K562 (cell line): Measurements from ENCODE around the gene TCF23. TPM values are rescaled to one million over a fixed set of nuclear protein-coding genes. Genes with fewer than 3 reads are reported as not detected.
A peak's percentile ranks its signal among the peaks of the same experiment; 100 is the strongest.

ENCODE experiments used
- CBFA2T3 ChIP-seq: fragments of 450-650 bp; IDR thresholded peaks from 2 replicates; pipeline ENCODE4 v1.6.1; 2017
- DIDO1 ChIP-seq: fragments of 450-650 bp; IDR thresholded peaks from 2 replicates; pipeline ENCODE4 v1.6.1; 2016; ENCODE audit warnings: low read depth, missing biosample characterization, missing genetic modification characterization
- HLTF ChIP-seq: fragments of 450-650 bp; IDR thresholded peaks from 2 replicates; pipeline ENCODE4 v1.6.1; 2016
- HNRNPK ChIP-seq: fragments of 200-400 bp; formaldehyde crosslinking; IDR thresholded peaks from one replicate; pipeline ENCODE4 v1.6.1; 2018; ENCODE audit warnings: mild to moderate bottlenecking, low read depth, low read length; ENCODE audit not compliant: poor library complexity, severe bottlenecking
- NFXL1 ChIP-seq: fragments of 450-650 bp; formaldehyde crosslinking; IDR thresholded peaks from 2 replicates; pipeline ENCODE4 v1.4.0; 2021; ENCODE audit warnings: mild to moderate bottlenecking
- RBM14 ChIP-seq: fragments of 200-400 bp; formaldehyde crosslinking; IDR thresholded peaks from 2 replicates; pipeline ENCODE4 v1.6.1; 2018; ENCODE audit warnings: low read depth, mild to moderate bottlenecking, low read length, moderate library complexity, borderline replicate concordance; ENCODE audit not compliant: insufficient read depth
- RCOR1 ChIP-seq, 2 experiments: IDR thresholded peaks; 2 replicates each; pipeline ENCODE4 v1.6.1; 2012; ENCODE audit warnings: low read depth in 2 of 2, low read length in 2 of 2, borderline replicate concordance in 1 of 2, improper control_type of control experiment in 1 of 2
- SOX6 ChIP-seq: fragments of 450-650 bp; IDR thresholded peaks from 2 replicates; pipeline ENCODE4 v1.6.1; 2014; ENCODE audit warnings: mild to moderate bottlenecking
- SRSF7 ChIP-seq: fragments of 200-400 bp; formaldehyde crosslinking; optimal IDR thresholded peaks from 2 replicates; pipeline ENCODE3; 2017; ENCODE audit warnings: mild to moderate bottlenecking, low read depth, low read length
- ZNF592 ChIP-seq: fragments of 450-650 bp; IDR thresholded peaks from 2 replicates; pipeline ENCODE4 v1.6.1; 2017; ENCODE audit warnings: antibody characterized with exemption, mild to moderate bottlenecking
- polyA plus RNA-seq, 8 experiments: library from polyadenylated mRNA; depleted of rRNA in 4 of 8; stranded (reverse) in 5 of 8; unstranded in 3 of 8; fragments of >200 nt; fragmentation: Nextera tagmentation in 2 of 8; fragmentation: Illumina TruSeq in 1 of 8; extraction: Ambion mirVana in 2 of 8; extraction: Trizol in 1 of 8; gene quantifications; 2 replicates each; pipeline versions ENCODE4 v1.2.1 to v1.2.3, GENCODE V29; 2011 to 2014; ENCODE audit warnings: inconsistent platforms in 1 of 8, missing spikeins in 1 of 8
- total RNA-seq, 7 experiments: library from RNA; depleted of rRNA in 6 of 7; stranded (reverse); fragments of >200 nt in 6 of 7; fragmentation: Illumina TruSeq in 2 of 7; extraction: Trizol in 2 of 7; gene quantifications; 2 replicates each; pipeline versions ENCODE4 v1.2.1 to v1.2.3, GENCODE V29; 2011 to 2021; ENCODE audit warnings: low replicate concordance in 1 of 7
- TF ChIP-seq, protein P1 (sequence below), 2 experiments: fragments of 450-650 bp in 1 of 2; sonication (generic) in 1 of 2; formaldehyde crosslinking in 1 of 2; IDR thresholded peaks in 1 of 2; conservative IDR thresholded peaks in 1 of 2; 2 replicates each; pipeline versions ENCODE4 v1.6.1 to v1.8.1; 2016 to 2023; ENCODE audit warnings: mild to moderate bottlenecking in 2 of 2, moderate library complexity in 2 of 2, inconsistent platforms in 1 of 2, missing genetic modification reagents in 1 of 2
- TF ChIP-seq, protein P2 (sequence below), 2 experiments: fragments of 450-650 bp; IDR thresholded peaks; 2 replicates each; pipeline ENCODE4 v1.6.1; 2016; ENCODE audit warnings: mild to moderate bottlenecking in 2 of 2, borderline replicate concordance in 1 of 2, low read depth in 1 of 2, moderate library complexity in 1 of 2
- TF ChIP-seq, protein P3 (sequence below): sonication (generic); formaldehyde crosslinking; IDR thresholded peaks from 2 replicates; pipeline ENCODE4 v1.8.0; 2023; ENCODE audit warnings: mild to moderate bottlenecking, missing genetic modification reagents

Gene TCF23
- total and polyA plus RNA-seq, 9 of the 15 experiments (the other 6 are each of a cell fraction or from before 2014, with no cell fraction given): 0.07 TPM; not detected in 8

GRCh38 chr2:27115519-27115918 lies 33.3 kb upstream of the TCF23 start (continued):
- TF ChIP-seq, protein P1, sequence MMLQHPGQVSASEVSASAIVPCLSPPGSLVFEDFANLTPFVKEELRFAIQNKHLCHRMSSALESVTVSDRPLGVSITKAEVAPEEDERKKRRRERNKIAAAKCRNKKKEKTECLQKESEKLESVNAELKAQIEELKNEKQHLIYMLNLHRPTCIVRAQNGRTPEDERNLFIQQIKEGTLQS (IDR thresholded peaks at IDR 0.05): peak; percentile 22; the same call in 1 of the 2 replicates
- TF ChIP-seq, protein P1 (CRISPR knock-in tag; conservative IDR thresholded peaks at IDR 0.05): no peak
- 0 out of 4 replicates have a peak, but pooled peaks of 1 of the 2 experiments have one; percentile 18 for TF ChIP-seq RCOR1 (IDR thresholded peaks at IDR 0.05; ENCODE audit: borderline replicate concordance in 1 of 2, low read depth in 2 of 2, low read length in 2 of 2)
- no peak for TF ChIP-seq SRSF7
- TF ChIP-seq CBFA2T3: peak; percentile 9; the same call in 1 of the 2 replicates
- TF ChIP-seq DIDO1 (tag): no peak
- TF ChIP-seq NFXL1 (CRISPR knock-in tag): no peak
- TF ChIP-seq, protein P2, sequence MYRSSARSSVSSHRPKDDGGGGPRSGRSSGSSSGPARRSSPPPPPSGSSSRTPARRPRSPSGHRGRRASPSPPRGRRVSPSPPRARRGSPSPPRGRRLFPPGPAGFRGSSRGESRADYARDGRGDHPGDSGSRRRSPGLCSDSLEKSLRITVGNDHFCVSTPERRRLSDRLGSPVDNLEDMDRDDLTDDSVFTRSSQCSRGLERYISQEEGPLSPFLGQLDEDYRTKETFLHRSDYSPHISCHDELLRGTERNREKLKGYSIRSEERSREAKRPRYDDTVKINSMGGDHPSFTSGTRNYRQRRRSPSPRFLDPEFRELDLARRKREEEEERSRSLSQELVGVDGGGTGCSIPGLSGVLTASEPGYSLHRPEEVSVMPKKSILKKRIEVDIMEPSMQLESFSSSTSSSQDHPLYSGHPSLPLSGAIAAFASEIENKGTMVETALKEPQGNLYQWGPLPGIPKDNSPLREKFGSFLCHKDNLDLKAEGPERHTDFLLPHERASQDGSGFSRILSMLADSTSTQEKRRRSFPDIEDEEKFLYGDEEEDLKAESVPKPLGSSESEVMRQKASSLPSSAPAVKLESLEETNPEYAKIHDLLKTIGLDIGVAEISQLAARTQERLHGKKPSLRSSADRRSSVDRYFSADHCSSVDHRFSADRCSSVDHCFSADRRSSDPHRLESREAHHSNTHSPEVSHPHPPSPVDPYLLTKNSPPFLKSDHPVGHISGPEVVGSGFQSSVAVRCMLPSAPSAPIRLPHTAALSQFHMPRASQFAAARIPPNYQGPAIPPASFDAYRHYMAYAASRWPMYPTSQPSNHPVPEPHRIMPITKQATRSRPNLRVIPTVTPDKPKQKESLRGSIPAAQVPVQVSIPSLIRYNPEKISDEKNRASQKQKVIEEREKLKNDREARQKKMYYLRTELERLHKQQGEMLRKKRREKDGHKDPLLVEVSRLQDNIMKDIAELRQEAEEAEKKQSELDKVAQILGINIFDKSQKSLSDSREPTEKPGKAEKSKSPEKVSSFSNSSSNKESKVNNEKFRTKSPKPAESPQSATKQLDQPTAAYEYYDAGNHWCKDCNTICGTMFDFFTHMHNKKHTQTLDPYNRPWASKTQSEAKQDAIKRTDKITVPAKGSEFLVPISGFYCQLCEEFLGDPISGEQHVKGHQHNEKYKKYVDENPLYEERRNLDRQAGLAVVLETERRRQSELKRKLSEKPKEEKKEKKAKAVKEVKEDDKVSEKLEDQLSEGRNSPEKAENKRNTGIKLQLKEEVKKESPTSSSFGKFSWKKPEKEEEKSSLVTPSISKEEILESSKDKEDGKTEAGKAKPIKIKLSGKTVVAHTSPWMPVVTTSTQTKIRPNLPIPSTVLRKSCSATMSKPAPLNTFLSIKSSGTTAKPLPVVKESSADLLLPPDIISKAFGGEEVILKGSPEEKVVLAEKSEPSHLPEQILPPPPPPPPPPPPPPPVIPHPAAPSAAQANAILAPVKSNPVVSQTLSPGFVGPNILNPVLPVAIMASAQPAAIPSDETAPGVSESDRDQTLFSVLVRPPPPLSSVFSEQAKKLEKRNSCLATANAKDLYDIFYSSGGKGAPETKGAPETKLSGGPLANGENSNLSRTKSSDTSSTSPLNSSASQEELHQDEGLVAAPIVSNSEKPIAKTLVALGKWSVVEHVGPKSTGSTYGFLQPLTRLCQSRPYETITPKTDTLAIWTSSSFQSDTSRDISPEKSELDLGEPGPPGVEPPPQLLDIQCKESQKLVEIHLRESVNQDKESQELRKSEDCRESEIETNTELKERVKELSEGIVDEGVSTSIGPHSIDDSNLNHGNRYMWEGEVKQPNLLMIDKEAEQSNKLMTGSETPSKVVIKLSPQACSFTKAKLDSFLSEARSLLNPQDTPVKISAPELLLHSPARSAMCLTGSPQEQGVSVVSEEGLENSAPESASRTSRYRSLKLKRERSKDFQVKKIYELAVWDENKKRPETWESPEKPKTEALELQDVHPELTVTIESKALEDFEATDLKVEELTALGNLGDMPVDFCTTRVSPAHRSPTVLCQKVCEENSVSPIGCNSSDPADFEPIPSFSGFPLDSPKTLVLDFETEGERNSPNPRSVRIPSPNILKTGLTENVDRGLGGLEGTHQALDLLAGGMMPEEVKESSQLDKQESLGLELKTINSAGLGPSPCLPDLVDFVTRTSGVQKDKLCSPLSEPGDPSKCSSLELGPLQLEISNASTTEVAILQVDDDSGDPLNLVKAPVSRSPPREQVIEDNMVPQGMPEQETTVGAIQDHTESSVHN (IDR thresholded peaks at IDR 0.05; ENCODE audit: borderline replicate concordance in 1 of 2, low read depth in 1 of 2): no peak
- no peak for TF ChIP-seq ZNF592
- no peak for TF ChIP-seq HLTF
- TF ChIP-seq RBM14: no peak
- TF ChIP-seq, protein P3, sequence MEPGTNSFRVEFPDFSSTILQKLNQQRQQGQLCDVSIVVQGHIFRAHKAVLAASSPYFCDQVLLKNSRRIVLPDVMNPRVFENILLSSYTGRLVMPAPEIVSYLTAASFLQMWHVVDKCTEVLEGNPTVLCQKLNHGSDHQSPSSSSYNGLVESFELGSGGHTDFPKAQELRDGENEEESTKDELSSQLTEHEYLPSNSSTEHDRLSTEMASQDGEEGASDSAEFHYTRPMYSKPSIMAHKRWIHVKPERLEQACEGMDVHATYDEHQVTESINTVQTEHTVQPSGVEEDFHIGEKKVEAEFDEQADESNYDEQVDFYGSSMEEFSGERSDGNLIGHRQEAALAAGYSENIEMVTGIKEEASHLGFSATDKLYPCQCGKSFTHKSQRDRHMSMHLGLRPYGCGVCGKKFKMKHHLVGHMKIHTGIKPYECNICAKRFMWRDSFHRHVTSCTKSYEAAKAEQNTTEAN (CRISPR knock-in tag): no peak
- TF ChIP-seq SOX6: 0 out of 2 replicates have a peak, but pooled peaks have one; percentile 14
- TF ChIP-seq HNRNPK: no peak
